Measurements from ENCODE around the gene PPARGC1A.

Gene PPARGC1A, protein sequence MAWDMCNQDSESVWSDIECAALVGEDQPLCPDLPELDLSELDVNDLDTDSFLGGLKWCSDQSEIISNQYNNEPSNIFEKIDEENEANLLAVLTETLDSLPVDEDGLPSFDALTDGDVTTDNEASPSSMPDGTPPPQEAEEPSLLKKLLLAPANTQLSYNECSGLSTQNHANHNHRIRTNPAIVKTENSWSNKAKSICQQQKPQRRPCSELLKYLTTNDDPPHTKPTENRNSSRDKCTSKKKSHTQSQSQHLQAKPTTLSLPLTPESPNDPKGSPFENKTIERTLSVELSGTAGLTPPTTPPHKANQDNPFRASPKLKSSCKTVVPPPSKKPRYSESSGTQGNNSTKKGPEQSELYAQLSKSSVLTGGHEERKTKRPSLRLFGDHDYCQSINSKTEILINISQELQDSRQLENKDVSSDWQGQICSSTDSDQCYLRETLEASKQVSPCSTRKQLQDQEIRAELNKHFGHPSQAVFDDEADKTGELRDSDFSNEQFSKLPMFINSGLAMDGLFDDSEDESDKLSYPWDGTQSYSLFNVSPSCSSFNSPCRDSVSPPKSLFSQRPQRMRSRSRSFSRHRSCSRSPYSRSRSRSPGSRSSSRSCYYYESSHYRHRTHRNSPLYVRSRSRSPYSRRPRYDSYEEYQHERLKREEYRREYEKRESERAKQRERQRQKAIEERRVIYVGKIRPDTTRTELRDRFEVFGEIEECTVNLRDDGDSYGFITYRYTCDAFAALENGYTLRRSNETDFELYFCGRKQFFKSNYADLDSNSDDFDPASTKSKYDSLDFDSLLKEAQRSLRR

DNA sequence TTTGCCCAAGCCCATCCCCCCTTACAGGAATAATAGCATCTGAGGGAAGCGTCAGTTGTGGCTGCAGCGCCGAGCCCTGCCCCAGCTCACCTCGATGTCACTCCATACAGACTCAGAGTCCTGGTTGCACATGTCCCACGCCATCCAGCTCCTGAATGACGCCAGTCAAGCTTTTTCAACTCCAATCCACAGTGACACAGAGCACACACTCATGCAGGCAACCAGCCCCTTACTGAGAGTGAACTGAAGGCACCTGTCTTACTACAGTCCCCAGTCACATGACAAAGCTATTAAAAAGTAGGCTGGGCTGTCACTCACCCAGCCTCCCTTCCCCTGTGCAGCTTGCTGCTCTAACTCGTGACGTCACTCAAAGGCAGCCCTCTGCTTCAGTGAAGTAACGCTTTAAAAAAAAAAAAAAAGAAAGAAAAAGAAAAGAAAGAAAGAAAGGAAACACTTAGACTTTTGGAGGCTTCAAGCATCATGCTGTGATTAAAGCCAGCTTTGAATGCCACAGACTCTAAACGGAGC, at the start of gene PPARGC1A:
Gene PPARGC1A (minus strand): TSS at position 234 of the 528 bp plus-strand sequence. CDS start 90 bp downstream, at position 144.
- no peak for DNase-seq (ENCODE audit: extremely low read depth in 1 of 2, low read depth in 1 of 2)

DNA sequence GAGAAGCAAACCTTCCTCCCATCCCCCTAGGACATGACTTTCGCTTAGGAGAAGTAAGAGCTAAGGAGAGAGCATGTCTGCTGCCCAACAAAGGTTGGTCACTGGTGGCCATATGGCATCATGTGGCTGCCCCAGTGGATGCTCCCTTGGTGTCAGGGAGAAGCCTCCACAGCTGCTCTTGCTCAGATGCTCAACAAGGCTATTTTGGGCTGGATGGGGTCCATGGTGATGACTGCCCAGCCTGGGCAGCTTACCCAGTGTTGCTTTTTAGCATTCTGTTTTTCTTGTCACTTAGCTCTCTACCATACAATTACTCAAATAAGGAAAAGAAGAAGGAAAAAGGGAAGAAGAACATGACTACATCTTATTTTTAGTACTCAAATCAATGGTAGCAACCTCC, 48.9 kb upstream of the PPARGC1A start:
- DNase-seq (ENCODE audit: extremely low read depth in 1 of 2, low read depth in 1 of 2) = no peak

DNA sequence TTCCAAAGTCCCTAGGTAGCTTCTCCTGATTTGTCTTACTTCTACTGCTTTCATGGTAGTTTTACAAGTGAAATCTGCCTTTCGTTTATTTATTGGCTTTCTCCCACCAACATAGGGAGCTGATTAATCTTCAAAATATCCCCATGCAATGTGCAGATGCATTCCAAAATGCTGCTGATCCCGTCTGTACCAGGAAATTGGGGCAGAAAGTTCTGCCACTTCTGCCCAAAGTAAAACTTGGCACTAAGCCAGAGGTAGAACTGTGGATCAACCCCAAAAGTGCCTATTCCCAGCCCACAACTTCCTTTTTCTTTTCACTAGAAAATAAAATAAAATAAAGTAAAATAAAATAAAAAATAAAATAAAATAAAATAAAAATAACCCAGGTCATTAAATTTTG, 47.3 kb upstream of the PPARGC1A start:
- DNase-seq (ENCODE audit: extremely low read depth in 1 of 2, low read depth in 1 of 2) = no peak

GRCh38 chr4:23934915-23935314, 45.1 kb upstream of the PPARGC1A start:
- DNase-seq (ENCODE audit: extremely low read depth in 1 of 2, low read depth in 1 of 2) = no peak

GRCh38 chr4:23934223-23934622, 44.4 kb upstream of the PPARGC1A start:
- no peak for DNase-seq (ENCODE audit: extremely low read depth in 1 of 2, low read depth in 1 of 2)

DNA sequence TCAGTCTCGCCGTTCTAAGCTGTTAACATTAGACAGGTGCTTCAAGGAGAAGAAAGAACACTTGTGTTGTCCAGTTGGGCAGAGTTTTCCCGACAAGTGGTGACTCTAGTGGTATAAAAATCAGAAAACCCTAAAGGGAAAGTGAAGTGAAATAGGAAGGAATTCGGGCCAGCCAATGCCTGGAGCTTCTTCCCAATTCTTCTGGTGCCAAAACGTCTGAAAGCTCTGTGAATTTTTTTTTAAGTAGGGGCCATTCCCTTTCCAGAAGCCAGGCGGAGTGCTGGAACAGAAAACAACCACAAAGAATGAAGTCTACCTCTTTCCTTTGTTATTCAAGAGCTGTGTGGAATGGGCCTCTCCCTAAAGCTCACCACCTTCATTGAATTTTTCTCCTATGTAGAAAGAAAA, 43.1 kb upstream of the PPARGC1A start:
- no peak for DNase-seq (ENCODE audit: extremely low read depth in 1 of 2, low read depth in 1 of 2)

DNA sequence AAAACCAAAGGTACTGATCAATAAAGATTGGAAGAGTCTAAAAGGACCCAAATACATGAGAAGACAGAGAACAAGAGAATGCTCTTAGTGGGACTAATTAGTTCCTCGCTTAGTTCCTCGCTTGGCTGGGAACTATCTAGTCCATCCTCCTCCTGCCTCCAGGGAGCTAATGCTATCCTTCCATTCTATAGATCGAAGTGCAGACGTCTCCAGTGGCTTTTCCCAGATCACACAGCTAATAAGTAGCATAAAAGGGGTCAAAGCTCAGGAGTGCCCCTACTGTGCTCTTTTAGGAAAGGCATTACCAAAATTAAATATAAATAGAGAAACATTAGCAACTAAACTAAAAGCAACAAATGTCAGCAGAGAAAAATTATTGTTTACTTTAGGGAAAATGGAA, 42.3 kb upstream of the PPARGC1A start:
- no peak for DNase-seq (ENCODE audit: extremely low read depth in 1 of 2, low read depth in 1 of 2)

- no peak for DNase-seq (ENCODE audit: extremely low read depth in 1 of 2, low read depth in 1 of 2)
These were observed 41.6 kb upstream of the PPARGC1A start for GRCh38 chr4:23931489-23931830.

GRCh38 chr4:23930750-23931488, 41.1 kb upstream of the PPARGC1A start:
- no peak for DNase-seq (ENCODE audit: extremely low read depth in 1 of 2, low read depth in 1 of 2)

DNA sequence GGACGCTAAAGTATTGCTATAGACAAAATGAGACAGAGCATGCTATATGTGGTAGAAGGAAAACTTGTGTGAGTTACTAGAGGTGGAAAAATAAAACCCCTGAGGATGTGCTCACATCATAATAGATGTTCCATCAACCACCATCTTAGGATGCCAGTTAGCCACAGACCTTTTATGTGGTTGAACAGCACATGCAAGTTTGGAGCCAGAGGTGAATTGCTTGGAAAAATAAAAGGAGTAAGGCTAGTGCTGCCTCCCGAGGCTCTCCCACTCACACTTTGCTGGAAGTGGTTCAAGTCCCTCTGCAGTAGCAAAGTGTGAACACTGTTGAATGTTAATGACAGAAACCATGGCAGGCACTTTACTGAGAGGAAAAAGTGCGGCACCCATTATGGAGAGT, 39.4 kb upstream of the PPARGC1A start:
- DNase-seq (ENCODE audit: extremely low read depth in 1 of 2, low read depth in 1 of 2) = no peak

DNA sequence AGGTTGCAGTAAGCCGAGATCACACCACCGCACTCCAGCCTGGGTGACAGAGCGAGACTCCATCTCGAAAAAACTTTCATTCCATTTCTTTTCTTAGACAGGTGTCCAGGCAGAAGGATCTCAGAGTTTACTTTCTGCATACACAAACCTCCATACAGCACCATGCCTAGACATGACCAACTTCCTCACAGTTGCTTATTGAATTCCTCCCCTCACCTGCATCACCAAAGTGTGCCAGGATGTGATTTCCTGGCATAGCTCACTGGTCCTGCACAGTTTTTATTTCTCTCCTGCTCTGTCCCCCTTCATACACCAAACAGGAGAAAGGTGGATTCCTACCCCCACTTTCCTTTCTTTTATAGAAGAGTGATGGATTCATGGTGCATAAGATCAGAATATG, 34.7 kb upstream of the PPARGC1A start:
- no peak for DNase-seq (ENCODE audit: extremely low read depth in 1 of 2, low read depth in 1 of 2)

- no peak for DNase-seq (ENCODE audit: extremely low read depth in 1 of 2, low read depth in 1 of 2)
These were observed 34.0 kb upstream of the PPARGC1A start for GRCh38 chr4:23923840-23924239.

- DNase-seq (ENCODE audit: extremely low read depth in 1 of 2, low read depth in 1 of 2) = no peak
These were observed 33.3 kb upstream of the PPARGC1A start for GRCh38 chr4:23923141-23923540.

GRCh38 chr4:23922541-23923111, 32.8 kb upstream of the PPARGC1A start:
- DNase-seq (ENCODE audit: extremely low read depth in 1 of 2, low read depth in 1 of 2) = no peak

GRCh38 chr4:23922013-23922412, 32.2 kb upstream of the PPARGC1A start:
- DNase-seq (ENCODE audit: extremely low read depth in 1 of 2, low read depth in 1 of 2) = no peak

GRCh38 chr4:23921447-23921845, 31.6 kb upstream of the PPARGC1A start:
- no peak for DNase-seq (ENCODE audit: extremely low read depth in 1 of 2, low read depth in 1 of 2)

DNA sequence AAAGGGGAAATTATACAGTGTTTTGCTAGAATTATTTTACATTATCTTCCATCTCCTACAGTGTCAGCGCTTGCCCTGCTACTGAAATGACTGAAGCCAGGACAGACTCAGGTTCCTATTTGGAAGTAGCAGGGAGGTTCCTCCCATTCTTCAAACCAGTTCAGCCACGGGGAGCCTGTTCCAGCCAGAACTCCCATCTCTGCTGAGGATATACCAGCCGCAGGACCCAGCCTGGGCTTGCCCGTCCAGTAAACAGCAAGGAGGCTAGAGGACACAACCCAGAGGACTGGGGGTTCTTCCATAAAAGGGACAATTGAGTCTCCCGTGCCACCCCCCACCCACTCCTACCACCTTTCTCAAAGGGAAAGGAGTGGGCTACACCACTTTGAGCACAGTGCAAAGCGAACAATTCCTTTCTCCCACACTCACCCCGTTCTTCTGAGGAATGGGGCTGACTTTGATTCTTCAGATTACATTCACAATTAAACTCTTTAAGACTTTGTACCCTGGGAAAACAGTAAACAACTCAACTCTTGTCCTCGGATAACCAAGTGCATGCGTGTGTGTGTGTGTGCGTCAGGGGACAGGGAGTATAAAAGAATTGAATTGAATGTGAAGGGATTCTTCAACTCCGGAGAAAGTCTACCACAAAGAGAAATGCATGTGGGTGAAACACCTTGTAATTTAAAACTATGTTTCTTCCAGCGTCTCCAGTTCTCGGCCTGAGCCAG, 31.0 kb upstream of the PPARGC1A start:
- DNase-seq (ENCODE audit: extremely low read depth in 1 of 2, low read depth in 1 of 2) = no peak

DNA sequence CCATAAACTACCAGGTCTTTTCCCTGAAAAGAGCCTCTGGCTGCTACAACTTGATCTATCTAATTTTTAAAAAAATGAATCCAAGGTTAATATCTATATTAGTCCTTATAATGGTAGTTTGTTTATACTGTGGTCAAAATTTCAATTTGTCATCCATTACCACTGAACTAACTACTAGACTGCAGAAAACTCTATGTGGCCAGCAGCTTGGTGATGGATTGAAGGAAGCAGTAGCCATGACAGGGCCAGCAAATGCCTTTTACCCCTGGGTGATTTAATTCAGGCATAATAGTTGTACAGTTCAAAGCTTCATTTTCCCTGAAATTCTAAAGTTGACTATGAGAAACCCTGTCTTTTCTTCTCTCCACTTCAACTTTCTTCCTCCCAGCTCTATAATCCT, 30.4 kb upstream of the PPARGC1A start:
- DNase-seq (ENCODE audit: extremely low read depth in 1 of 2, low read depth in 1 of 2) = no peak

DNA sequence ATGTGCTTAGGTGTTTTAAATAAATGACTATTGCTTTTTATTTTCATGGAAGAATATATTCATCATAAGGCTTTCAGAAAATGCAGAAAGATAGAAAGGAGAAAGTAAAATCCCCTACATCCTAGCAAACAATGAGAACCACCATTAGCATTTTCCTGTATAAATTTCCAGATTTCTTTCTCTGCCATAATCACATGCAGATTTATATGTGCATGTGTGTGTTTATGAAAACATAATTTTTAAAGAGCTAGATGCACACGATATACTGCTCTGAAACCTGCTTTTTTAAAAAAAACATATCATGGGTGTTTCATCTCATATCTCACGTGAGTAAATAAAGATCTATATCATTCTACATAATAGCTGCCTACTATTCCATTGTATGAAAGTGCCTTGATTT, 26.4 kb upstream of the PPARGC1A start:
- DNase-seq (ENCODE audit: extremely low read depth in 1 of 2, low read depth in 1 of 2) = no peak

- DNase-seq (ENCODE audit: extremely low read depth in 1 of 2, low read depth in 1 of 2) = no peak
These were observed 25.7 kb upstream of the PPARGC1A start for GRCh38 chr4:23915459-23916132.
